Kidney glomerular epithelial cell (primary cell): ENCODE data around the gene BPIFA3.

Experiments
- DNase-seq: peaks from one replicate; lab custom pipeline; 2025; lab: John Stamatoyannopoulos, UW

BPIFA3 gene

DNA sequence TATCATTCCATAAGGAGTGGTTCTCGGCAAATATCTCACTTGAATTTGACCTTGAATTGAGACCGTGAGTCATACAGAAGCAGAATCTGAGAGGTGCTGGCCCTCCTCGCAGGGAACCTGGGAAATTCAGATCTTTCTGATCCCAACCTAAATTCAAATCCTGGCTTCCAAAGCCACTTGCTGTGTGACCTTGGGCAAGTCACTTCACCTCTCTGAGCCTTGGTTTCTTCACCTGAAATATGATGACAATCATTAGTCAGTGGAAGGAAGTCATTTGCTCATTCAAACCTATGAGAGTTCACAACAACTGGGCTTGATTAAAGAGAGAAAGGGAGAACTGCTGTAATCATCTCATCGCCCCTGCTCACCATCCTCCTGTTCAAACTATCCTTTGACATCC is 7.2 kb downstream of the BPIFA3 start:
- DNase-seq = no peak

DNA sequence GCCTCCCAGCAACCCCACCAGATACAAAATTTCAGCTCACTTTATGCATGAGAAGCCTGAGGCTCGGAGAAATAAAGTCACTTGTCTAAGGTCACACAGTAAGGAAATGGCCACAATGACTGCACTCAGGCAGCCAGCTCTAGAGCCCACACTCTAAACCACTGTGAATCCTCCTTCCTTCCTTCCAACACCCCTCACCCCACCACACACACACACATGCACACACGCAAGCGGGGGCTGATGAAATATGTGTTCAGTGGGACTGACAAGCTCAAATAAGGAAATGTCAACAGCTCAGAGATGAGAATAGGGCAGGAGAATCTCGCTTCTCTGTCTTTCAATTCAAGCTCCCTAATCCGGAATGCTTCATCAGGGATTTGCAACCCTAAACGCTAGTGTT is 12.7 kb downstream of the BPIFA3 start:
- no peak for DNase-seq

DNA sequence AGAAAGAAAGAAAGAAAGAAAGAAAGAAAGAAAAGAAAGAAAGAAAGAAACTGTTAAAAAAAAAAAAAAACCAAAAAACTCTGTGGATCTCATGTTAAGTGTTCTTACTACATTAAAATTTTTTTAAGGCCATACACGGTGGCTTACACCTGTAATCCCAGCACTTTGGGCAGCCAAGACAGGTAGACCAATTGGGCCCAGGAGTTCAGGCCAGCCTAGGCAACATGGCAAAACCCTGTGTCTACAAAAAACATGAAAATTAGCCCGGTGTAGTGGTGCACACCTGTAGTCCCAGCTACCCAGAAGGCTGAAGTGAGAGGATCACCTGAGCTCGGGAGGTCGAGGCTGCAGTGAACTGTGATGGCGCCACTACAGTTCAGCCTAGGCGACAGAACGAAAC is 14.1 kb downstream of the BPIFA3 start:
- DNase-seq = no peak

DNA sequence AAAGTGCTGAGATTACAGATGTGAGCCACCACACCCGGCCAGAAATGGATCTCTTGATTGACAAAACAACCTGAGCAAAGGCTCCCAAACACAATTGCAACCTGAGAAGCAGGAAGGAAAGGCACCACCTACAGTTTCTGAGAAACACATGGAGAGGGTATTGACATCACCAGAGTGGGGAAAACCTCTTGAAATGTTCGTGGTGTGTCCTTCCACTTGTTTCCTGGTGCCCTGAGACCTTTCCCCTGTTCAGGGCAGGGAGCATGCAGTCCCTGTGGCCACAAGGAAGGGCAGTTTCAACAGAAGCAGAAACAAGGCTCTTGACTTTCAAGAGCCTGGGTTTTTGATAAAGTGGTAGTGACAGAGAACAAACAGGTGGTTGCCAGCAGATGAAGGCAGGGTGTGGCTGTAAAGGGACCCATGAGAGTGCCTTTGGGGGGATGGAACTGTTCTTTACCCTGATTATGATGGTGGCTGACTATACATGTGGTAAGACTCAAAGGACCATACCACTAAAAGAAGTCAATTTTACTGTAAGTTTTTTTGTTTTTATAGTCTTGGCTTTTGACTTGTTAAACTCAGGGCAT is 15.4 kb downstream of the BPIFA3 start:
- no peak for DNase-seq

DNA sequence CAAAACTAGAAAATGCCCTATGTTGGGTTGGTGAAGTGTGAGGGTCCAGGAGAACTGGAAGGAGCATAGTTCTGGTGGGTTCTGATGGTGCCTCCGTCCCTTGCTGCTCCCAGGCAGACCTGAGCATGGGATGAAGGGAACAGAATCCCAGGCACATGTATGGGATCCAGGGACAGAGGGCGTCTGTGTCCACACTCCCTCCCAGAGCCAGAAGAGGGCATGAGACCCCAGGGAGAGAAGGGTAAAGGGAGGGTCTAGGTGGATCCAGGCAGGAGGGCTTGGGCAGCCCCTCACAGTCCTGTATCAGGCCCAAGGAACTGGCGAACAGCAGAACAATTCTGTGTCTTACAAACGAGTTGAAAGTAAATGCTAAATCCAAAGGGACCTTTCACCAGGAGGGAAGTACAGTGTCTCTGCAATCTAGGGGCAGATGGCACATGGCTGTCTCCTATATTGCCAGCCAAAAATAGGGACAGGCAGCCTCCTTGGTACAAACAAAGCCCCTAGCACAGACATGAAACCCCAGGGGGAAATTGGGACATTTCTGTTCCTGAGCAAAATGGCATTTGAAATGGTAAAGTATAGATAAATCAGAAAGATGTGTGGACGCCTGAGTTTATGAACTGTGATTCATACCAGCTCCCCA is 16.1 kb downstream of the BPIFA3 start:
- DNase-seq = no peak

DNA sequence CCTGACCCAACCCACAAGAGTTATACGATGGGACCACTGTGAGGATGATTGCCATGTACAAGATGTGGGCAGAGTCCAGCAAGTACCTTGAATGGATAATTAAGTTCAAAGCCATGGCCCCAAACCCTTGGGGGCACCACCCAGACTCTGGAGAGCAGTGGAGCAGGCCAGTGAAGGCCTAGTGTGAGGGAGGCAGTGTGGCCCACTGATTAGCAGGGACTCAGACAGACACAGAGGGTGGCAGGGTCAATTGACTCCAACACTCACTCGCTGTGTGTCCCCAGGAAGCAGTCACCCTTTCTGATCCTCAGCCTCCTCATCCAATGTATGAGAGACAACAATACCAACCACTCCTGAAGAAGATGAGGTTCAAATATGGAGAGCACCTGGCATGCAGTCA is 16.9 kb downstream of the BPIFA3 start:
- DNase-seq = no peak

DNA sequence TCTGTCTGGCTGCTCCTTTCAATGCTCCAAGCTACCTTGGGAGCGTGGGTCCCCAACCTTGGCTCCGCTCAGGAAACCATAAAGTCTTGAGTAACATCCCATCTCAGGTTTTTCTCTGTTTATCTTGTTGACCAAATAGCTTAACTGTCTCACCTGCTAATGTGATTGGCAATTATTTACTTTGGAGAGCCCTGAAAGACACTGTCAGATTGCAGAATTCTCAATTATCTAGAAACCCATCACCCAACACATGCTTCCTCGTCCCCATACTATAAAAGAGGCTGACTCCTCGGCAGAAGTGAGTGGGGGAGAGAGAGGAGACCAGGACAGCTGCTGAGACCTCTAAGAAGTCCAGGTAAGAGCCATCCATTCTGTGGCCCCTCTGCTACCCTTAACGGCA is 18.5 kb downstream of the BPIFA3 start, which contains the start of gene BPIFA1:
Gene BPIFA1 (plus strand): TSS at position 301 of the 400 bp plus-strand sequence. CDS start 1,716 bp downstream, outside the sequence.
- DNase-seq = no peak

DNA sequence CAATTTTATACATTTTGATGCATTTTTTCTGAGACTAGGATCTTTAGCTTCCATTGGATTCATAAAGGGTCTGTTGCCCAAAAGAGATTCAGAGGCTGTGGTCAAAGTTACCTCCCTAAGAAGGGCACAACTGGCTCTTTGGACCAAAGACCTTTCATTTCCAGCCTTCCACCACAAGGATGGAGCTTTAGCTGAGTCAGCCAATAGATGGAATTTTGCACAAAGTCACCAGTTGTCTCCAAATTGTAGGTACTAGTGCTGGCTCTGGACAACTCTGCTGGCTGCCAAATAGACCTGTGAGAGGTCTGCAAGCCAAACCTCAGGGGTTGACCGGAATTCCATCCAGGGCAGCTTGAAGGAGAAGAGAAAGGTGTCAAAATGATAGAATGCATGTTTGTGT is 19.2 kb downstream of the BPIFA3 start:
- no peak for DNase-seq

DNA sequence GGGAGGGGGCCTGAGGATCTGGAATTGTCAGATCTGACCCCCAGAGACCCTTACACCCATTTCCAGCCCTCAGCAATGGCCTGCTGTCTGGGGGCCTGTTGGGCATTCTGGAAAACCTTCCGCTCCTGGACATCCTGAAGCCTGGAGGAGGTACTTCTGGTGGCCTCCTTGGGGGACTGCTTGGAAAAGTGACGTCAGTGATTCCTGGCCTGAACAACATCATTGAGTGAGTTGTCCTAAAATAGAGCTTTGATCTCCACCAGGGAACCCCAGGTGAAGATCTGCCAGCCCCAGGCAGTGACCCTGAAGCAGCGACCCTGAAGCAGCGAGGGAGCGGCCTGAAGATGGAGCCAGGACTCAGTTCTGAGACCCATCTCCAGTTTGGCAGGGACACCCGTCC is 20.8 kb downstream of the BPIFA3 start:
- DNase-seq = no peak

DNA sequence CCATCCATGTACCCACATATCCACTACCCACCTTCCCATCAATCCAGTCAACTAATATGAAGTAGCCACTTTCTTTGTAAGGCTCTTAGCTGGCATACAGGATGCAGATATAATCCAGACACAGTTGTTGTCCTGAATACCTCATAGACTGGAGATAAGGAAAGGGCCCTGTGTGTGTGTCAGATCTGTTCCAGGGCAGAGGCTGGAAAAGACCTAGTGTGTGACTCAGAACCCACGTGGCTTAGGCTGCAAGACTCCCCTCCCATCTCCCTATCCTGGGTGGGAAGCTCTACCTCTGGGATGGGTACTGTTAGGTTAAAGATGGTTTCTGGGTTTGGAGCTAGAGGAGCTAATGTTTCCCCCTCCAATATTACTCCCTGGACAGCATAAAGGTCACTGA is 22.3 kb downstream of the BPIFA3 start:
- no peak for DNase-seq

DNA sequence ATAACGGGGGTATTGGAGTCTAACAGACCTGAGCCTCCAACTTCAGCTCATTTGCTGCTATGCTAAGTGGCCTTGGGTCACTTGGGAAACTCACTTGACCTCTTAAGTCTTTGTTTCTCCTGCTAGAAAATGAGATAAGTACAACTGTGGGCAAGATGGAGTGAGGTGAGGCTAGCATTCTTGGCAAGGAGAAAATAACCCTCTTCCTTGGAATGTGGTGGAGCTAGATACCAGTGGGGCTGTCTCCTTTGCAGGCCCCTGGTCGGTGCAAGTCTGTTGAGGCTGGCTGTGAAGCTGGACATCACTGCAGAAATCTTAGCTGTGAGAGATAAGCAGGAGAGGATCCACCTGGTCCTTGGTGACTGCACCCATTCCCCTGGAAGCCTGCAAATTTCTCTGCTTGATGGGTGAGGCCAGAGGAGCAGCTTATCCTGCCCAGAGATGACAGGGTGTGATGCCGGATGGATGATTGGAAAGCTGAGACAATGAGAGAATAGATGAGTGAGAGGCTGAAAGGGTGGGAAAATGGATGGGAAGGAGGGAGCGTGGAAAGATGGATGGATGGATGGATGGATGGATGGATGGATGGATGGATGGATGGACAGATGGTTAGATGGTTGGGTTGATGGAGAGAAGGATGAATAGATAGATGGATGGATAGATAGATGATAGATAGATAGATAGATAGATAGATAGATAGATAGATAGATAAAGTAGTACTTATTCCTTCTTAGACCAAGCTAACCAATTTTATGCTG is 23.0 kb downstream of the BPIFA3 start:
- no peak for DNase-seq

DNA sequence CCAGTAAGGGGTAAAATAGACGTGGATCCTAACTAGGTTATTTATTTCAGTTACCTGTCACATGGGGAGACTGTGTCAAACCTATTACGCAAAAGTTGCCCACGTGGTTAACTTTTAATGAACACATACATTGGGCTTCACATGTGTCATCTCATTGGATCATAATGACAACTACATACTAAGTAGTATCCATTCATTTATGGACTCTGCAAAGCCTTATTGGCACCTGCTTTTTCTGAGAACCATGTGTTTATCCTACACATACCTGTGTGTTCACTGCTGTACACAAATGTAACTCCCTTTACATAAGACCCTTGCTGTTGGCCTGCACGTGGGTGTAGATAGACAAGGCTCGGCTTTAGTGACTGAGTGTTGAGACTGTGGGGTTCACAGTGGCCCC is 23.8 kb downstream of the BPIFA3 start:
- DNase-seq = no peak

DNA sequence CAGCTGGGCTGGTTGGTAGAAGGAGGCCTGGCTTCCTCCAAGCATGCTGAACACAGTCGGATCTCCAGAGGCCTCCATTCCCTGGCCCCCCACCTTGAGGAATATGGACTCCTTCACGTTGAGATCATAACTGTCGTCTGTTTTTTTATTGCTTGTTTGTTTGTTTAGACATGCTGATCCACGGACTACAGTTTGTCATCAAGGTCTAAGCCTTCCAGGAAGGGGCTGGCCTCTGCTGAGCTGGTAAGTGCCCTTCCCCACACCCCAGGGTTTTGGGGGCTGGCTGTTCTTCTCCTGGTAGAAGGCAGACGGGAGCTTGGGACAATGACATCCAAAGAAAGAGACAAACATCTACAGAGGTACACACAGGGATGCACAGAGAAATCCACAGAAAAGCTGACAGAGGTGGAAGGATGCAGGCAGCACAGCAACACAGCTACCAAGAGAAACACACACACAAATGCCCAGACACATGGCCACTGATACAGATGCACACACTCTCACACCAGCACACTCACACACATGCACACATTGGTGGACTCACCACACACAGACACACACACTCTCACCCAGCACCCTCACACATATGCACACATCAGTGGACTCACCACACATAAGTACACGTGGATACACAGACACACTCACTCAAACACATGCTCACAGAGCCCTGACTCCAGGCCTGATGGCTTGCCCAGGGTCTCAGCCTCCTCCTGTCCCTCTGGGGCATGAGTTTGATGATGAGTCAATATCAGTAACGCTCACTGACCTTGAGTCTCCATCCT is 25.4 kb downstream of the BPIFA3 start:
- DNase-seq = no peak

DNA sequence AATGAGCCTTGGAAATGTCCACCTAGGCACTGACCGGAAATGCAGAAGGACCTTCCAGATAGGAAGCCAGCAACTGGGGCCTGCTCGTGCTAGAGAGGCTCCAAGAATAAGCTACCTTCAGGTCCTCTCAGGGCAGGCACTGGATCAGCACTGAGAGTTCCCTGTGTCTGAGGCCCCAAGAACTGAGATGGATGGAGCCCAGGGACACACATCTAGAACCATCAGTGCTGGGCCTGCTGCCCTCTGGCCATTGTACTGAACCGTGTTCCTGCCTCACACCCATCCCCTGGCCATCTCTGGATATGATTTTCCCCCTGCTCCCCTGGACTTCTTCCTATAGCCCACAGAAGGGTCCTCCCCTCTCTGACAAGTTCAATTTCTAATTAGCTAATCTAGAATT is 28.9 kb downstream of the BPIFA3 start:
- DNase-seq = no peak

DNA sequence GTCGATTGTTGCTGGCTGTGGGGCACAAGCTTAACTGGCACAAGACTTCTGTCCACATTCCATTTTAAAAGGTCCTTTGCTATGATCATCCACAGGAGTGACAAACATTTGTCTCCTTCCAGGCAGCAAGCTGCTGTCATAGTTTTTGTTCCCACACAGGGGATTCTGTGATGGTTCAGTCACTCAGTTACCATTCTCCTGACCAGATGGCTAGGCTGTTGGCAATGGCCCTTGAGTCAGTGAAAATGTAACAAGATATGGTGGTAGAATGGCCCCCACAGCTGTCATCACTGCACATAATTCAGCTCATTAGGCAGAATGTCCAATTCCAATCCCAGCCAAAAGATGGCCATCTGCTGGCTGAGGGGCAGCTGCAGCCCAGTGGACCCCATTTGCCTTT is 32.3 kb downstream of the BPIFA3 start:
- DNase-seq = no peak

DNA sequence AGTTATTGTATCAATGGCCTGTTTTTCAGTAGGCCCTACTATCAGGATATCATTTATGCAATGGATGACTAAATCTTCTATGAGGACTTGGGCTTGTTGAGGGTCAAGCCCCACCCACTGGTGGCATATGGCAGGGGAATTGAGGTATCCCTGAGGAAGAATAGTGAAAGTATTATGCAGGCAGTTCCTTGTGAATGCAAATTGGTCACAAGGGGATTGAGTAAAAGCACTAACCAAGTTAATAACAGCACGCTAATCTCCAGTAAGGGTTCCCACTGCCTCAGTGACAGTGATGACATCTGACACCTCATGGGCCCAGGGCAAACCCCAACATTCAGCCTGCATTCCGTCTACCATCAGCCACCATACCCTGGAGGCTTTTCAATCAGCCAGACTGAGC is 33.5 kb downstream of the BPIFA3 start:
- DNase-seq = no peak

DNA sequence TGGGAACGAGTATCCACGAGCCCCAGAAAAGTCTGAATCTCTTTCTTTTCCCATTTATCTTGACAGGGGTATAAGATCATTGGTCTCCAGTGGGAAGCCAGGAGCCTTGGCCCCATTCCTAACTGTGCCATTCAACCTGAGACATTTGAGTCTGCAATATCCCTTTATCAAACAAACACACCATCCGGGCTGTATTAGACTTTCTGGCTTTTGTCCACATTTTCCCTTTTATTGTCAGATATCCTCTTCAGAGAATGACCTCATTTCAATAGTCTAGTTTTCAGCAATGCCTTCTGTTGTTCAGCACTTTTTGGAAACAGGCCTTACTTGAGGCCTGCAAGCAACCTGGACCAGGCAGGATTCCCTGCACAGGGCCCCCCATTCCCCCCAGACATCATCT is 34.3 kb downstream of the BPIFA3 start:
- no peak for DNase-seq

DNA sequence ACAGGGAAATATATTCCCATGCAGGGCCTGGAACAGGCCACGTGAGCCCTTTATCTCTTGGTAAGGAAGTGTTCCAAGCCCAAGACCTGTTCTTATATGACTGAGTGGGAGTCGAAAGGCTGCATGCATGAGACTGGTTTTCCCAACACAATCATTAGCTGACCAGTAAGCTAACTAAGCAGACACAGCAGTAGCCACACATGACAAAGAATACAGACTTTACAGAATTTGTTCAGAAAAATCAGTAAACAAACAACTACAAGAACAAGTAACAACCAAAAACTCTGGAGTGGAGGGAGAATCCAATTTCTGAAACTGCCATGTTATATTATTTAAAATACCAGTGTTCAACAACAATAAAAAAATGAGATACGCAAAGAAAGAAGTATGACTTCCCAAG is 35.3 kb downstream of the BPIFA3 start:
- DNase-seq = no peak

DNA sequence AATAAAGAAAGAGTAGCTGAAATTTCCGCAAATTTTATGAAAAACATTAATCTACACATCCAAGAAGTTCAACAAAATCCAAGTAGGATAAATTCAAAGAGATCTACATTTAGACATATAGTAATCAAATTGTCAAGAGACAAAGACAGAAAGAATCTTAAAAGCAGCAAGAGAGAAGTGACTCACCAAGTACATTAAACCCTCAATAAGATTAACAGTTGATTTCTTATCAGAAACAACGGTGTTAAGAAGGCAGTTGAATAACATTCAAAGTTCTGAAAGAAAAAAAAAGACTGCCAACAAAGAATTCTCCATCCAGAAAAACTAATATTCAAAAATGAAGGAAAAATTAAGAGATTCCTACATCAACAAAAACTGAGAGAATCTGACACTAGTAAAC is 37.9 kb downstream of the BPIFA3 start:
- DNase-seq = no peak

DNA sequence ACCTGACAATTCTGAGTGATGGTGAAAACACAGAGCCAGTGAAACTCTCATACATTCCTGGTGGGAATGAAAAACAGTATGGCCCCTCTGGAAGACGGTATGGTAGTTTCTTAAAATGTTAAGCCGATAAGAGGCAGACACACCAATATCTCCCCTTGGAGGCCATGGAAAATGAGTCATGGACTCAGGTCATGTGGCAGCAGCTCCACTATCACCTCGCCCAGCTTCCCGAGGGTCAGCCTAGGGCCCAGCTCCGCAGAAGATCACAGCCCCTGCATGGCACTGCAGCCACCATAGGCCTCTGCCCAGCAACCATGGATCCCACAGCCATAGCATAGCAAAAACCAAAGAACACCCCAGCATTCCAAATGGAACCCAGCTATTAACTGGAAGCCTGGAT is 40.1 kb downstream of the BPIFA3 start:
- no peak for DNase-seq

DNA sequence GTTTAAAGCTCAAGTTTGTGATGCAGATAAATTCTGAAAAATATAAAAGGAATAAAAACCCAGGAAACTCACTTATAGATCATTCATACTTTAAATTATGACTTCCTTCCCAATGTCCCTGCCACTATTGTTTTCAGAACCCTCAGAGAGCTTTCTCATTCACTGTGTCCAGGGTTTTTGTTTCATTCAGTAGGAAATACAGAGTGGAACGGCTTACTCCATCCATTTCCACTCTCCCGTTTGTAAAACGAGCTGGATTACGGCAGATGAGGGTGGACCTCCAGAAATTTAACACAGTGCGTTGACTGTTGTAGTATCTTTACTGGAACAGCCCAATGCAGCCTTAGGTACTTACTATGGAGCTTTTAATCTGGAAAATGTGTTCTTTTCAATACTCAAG is 42.2 kb downstream of the BPIFA3 start:
- no peak for DNase-seq

DNA sequence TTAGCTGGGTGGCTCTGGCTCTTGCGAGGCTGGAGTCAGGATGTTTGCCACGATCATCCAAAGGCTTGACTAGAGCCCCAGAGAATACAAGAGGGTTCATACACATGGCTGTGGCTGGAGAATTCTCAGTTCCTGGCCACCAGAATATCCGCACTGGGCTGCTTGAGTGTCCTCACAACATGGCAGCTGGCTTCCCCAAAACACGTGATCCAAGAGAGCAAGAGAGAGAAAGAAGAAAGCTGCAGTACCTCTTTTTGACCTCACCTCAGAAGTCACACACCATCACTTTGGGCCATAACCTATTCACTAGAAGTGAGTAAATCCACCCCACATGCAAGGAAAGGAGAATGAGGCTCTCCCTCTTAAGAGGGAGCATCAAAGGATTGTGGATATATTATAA is 44.3 kb downstream of the BPIFA3 start:
- DNase-seq = no peak

DNA sequence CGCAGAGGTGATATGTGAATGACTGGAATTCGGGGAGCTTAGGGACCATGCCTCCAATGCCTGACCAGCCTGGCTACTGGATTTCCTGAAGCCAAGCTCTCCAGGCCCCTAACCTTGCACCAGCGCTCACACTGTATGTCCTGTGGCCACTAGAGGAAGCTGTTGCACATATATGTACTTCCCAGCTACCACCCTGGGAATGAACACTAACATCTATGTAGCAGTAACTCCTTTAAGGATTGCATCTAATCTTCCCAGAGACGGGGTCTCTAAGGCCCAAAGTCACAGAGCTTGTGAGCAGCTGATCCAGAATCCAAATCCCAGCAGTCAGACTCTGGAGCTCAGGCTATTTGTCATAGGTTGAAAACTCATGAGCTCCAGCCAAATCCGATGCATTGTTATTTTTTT is 45.5 kb downstream of the BPIFA3 start:
- DNase-seq = peak; percentile 11
